ENCODE data around the gene FAAP100.

FAAP100 gene

DNA sequence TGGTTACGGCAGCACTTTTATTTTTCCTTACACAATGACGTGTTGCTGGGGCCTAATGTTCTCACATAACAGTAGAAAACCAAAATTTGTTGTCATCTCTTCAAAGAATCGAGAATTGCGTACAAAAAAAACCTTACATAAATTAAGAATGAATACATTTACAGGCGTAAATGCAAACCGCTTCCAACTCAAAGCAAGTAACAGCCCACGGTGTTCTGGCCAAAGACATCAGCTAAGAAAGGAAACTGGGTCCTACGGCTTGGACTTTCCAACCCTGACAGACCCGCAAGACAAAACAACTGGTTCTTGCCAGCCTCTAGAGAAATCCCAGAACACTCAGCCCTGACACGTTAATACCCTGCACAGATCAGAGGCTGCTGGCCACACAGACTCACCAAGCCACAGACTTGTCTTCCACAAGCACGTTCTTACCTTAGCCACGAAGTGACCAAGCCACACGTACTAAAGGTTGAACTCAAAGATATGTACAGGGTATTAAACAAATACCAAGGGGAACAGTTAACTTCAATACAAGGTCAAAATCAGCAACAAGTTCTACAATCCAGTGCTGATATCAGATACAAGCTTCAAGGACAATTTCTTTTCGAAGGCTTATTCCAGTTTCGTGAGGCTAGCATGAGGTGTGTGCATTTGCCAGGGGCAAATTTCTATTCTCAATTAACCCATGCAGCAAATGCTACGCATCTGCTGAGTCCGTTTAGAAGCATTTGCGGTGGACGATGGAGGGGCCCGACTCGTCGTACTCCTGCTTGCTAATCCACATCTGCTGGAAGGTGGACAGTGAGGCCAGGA, 42.0 kb downstream of the FAAP100 start:
- no peak for DNase-seq

DNA sequence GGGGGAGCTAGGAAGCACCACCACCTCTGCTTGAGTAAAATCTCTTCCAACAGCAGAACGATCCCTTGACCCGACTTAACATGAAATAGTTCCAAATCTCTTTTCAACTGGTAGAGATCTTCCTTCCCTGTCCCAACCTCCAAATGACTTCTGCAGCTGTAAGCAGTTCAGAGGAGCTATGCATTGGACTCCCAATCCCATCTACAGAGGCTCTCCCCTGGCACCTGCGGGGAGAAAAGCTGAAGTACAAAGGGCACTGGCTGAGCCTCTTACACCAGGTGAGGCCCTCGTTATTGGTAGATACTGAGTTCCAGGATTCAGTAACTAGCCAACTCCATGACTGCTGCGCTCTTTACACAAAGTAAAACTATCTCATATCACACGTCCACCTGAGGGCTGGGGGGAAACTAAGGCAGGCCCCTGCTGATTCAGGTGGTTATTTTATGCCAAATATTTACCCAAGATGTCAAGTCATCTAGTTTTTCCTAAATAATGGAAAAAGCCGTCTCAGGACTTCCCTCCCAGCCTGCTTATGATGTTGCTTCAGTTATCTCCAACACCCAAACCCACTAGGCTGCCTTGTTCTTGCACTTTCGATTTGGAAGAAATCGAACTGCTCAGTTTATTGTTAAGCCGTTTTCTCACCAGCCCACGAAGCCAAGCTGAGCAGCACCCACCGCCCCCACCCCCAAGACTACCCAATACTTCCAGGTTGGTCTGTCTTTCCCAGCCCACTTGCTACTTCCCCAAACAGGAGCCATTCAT, 42.8 kb downstream of the FAAP100 start:
- DNase-seq: no peak

DNA sequence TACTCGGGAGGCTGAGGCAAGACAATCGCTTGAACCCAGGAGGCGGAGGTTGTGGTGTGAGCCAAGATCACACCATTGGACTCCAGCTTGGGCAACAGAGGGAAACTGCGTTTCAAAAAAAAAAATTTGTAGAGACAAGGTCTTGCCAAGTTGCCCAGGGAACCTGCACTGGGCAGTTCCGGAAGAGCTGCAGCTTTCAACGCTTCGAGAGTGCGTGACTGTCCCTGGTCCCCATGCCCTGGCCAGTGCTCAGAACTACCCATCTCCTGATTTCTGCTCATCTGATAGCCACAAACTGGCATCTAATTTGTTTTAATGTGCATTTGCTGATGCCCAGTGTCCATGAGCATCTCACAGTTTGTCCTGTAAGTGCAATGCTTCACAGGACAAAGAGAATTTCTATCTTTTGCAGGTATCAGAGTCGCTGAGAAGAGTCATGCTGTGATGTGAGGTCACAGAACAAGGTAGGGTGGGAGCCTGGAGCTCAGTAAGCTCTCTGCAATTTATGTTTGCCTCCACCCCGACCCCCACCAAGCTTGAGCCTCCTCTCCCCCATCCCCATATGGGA, 43.4 kb downstream of the FAAP100 start:
- no peak for DNase-seq

DNA sequence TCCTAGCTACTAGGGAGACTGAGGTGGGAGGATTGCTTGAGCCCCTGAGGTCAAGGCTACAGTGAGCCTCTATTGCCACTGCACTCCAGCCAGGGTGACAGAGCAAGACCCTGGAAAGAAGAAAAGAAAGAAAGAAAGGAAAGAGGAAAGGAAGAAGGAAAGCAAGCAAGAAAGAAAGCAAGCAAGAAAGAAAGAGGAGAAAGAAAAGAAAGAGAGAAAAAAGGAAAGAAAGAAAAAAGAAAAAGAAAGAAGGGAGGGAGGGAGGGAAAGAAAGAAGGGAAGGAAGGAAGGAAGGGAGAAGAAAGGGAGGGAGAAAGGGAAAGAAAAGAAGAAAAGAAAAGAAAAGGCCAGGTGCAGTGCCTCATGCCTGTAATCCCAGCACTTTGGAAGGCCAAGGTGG, 48.5 kb downstream of the FAAP100 start:
- no peak for DNase-seq

DNA sequence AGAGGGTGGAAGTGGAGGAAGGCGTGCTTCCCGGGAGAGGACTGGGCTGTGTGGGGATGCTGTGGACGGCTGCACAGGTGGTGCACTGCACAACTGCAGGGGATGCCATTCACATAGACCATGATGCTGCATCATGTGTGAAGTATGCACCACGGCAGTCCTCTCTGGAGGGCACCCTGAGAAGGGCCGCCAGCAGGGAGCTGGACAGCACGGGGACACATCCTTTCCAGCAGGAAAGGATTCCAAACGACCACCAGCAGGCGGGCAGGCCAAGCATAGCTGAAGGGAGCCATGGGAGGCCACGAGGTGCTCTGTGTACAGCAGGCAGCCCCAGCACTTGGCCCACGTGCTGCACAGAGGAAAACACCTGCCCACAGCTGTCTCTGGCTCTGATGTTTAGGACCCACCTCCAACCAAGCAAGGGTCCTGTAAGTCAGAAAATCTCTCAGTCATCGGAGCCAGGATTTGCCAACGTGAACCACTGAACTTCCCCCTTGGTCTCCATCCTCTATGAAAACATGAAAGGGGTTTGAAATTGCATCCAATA, 49.6 kb downstream of the FAAP100 start:
- no peak for DNase-seq

DNA sequence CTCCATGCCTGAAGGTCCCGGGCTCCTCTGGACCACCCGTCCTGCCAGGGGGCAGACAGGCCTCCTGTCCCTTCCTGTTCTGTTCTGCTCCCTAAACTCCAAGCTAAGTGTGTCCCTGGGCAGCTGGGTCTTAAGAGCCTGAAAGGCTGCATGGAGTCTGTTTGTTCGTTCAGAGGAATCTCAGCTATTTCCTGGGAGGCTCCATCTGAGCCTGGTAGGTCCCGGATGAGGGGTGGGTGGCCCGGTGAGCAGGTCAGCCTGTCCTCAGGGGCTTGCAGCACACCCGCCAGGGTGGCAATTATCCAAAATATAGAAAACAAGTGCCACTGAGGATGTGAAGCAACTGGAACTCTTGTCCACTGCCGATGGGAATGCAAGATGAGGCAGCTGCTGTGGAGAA, 52.1 kb downstream of the FAAP100 start:
- no peak for DNase-seq

DNA sequence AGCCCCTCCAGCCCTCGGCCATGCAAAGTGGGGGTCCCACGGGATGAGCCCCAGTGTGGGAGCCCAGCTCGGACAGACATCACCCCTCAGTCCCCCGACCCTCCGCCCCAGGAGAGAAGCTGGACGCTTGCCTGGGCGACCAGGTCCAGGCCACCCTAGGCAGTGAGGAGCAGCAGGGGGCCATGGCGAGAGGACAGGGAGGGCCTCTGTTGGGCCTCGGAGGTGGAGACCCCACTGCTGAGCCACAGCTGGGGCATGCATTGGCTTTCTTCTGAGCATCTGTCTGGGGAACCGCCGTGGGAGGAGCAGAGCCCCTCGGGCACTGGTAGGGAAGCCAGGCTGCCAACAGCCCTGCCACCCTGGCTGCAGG, 52.6 kb downstream of the FAAP100 start:
- no peak for DNase-seq

DNA sequence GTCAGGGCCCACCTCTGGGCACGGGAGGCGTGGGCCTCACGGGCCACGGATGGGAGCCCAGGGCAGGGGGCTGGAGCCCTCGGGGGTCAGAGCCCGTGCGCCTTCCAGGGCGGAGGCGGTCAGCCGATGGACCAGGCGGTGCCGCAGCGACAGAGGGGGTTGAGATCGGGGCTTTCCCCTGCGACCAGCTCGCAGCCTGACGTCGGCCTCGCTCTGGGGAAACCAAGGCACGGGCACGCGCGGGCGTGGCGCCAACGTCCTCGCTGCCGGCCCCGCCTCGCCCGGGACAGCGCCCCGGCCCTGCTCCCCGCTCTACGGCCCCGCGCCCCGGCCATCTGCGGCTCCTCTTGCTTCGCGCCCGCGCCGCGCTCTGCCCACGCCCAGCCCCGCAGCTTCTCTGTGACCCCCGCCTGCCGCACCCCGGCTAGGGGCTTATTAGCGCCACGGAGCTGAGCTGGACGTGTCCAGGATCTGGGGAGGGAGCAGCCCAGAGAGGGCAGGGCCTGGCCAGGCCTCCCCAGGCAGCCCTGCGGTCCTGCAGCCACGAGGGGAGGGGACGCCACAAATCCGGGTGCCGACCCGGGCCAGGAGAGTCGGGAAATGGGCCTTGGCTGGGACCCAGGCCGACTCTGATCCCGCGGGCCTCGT, 53.1 kb downstream of the FAAP100 start:
- no peak for DNase-seq

DNA sequence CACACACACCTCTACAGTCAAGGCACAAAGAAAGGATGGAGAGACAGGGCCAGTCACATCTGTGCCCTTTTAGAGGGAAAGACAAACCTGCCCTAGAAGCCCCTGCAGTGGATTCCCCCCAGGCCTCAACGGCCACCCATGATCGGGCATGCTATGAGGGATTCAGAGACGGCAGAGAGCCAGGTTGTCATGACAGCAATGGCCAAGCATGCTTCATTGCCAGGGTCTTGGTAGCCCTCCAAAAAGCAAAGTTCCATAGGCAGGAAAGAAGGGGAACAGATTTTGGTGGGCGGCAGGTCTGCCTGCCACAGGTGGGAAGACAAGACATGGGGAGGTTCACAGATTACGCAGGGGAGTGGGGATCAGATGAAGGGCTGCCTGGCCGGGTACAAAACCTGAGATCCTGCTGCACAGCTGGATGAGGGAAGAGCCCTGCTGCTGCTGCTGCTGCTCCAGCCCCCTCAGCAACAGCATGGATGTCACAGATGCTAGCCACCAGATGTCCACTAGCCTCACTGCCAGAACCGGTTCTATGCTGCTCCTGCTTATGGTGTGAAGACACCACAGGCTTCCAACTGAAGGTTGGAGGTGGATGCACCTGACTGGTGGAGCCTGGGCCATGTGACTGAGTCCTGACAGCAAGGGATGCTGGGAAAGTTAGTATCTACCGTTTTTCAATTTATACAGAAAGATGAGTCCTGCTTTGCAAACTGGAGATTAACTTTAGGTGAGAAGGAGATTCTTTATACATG, 57.4 kb downstream of the FAAP100 start:
- DNase-seq: peak; percentile 53 to 76

DNA sequence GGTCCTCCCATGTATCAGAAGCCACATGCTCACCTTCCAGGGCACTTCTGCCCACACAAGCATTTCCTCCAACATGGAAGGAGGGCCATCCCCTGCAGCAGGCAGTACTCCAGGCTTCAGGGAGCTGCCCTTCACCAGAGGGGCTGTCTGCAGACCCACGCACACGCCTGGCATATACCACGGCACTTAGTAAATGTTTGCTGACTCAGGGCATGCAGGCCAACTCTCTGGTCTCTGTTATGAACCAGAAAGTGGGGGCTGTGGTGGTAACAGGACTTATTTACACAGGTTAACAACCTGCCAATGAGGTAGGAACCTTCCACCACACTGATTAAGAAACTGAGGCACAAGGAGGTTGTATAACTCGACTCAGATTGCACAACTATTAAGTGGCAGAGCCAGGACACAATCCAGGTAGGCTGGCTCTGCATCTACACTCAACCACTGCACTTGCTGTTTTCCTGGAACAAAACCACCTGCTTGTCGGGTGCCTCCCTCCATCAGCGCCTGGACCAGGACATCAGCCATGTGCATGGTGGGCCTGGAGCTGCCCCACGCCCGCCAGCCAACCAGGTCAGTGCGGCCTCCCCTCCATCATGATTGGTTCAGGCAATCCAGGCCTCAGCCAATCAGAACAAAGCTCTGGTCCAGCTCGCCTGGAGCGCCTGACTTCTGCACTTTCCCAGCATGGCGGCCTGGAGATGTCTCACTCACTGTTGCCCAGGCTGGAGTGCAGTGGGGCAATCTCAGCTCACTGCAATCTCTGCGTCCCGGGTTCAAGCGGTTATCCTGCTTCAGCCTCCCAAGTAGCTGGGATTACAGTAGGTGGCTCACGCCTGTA, 58.7 kb downstream of the FAAP100 start:
- no peak for DNase-seq

DNA sequence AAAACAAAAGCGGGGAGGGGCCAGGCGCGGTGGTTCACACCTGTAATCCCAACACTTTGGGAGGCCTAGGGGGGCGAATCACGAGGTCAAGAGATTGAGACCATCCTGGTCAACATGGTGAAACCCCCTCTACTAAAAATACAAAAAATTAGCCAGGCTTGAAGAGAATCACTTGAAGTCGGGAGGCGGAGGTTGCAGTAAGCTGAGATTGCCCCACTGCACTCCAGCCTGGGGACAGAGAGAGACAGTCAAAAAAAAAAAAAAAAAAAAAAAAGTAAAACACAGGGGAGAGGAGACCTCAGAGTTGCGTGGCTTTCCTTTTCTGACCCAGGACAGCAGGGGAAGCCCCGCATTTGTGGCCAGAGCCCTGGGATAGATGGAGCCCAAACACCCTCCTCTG, 59.4 kb downstream of the FAAP100 start:
- no peak for DNase-seq

DNA sequence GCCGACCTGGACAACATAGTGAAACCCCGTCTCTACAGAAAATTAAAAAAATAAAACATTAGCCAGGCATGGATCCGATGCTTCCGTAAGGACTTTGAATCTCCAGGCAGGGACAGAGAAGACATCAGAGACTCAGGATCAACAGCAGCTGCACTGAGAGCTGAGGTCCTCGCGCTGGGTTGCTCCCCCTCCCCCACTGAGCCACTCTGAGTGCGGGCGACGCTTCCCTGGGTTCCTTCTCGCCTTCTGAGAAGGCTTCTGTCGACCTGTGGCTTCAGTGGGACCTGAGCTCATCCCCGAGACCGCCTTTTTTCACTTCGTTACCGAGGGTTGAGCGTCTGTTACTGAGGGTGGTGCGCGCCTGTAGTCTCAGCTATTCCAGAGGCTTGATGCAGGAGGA, 60.0 kb downstream of the FAAP100 start:
- no peak for DNase-seq

DNA sequence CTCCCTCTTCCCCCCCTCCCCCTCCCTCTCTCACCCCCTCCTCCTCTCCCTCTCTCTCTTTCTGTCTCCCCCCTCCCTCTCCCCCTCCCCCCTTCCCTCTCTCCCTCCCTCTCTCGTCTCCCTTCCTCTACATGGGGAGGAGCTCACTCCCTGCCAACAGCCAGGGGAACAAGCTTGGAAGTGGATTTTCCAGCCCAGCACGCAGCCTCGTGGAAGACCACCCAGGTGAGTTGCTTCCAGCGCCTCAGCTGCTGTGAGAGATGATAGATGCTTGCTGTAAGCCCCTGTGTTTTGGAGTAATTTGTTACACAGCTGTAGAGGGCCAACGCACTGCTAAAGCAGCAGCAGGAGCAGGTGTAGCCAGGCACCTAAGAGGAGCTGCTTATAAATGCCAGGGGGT, 60.4 kb downstream of the FAAP100 start:
- no peak for DNase-seq

DNA sequence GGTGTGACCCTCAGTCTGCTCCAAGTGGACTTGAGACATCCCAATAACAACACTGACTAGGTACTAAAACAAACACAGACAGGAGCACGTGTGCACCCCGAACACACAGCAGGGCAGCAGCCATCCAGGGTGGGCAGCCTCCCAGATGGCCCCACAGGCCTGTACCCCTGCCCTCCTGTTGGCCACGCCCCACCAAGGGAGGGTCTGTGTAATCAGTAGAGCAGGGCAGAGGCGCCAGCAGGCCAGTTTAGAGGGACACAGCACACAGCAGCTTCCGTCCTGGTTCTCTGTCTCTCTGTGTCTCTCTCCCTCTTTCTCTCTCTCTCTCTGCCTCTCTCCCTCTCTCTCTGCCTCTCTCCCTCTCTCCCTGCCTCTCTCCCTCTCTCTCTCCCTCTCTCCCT, 61.0 kb downstream of the FAAP100 start:
- no peak for DNase-seq

DNA sequence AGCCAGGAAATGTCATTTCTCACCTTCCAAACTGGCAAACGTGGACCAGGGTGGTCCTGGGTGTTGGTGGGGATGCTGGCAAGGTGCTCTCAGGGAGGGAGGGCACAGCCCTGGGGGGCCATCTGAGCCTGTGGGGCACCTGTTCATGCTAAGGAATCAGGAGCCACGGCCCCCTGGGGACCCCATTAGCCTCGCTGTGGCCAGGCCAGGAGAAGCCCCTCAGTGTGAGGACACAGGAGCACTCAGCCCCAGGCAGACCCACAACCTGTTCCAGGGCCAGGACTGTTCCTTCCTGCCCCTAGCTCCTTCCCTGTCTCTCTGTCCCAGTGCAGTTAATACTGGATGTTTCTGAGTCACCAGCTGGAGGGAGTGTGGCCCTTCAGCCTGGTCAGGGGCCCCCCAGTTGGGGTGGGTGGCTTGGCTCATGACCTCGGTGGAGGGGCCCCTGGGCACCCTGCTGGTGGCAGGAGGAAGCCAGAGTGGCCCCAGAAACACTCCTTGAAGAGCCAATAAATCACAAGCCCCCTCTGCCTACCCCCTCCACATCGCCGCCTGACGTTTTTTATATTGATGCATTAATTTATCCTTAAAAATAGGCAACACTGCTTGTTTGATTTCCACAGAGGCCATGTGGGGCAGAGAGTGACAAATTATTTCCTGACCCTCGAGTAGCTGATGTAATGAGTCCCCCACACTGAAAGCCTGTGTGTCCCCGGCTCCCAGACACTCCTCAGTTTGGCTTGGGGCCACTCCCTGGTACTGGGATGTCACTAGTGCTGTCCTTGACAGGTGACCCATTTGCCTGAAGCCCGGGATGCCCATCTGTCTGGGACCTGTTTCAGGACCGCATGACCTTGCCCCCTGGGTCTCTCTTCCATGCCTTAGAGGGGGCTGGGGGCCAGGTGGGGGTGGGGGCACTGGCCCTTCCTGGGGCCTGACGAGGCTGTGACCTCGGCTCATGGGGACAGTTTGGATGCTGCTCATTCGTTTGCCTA, 61.9 kb downstream of the FAAP100 start:
- no peak for DNase-seq
